Measurements from ENCODE around the gene ADAT1.

ADAT1 gene, protein sequence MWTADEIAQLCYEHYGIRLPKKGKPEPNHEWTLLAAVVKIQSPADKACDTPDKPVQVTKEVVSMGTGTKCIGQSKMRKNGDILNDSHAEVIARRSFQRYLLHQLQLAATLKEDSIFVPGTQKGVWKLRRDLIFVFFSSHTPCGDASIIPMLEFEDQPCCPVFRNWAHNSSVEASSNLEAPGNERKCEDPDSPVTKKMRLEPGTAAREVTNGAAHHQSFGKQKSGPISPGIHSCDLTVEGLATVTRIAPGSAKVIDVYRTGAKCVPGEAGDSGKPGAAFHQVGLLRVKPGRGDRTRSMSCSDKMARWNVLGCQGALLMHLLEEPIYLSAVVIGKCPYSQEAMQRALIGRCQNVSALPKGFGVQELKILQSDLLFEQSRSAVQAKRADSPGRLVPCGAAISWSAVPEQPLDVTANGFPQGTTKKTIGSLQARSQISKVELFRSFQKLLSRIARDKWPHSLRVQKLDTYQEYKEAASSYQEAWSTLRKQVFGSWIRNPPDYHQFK

GRCh38 chr16:75622761-75623605, at the start of gene ADAT1:
TSS of gene ADAT1 (minus strand) at chr16:75623281. CDS start at chr16:75620799, 2,482 bp downstream.
- DNase-seq (ENCODE audit: low spot score) = peak; percentile 97

- no peak for DNase-seq (ENCODE audit: low spot score)
These were observed 44.4 kb upstream of the ADAT1 start for GRCh38 chr16:75667503-75667902.

DNA sequence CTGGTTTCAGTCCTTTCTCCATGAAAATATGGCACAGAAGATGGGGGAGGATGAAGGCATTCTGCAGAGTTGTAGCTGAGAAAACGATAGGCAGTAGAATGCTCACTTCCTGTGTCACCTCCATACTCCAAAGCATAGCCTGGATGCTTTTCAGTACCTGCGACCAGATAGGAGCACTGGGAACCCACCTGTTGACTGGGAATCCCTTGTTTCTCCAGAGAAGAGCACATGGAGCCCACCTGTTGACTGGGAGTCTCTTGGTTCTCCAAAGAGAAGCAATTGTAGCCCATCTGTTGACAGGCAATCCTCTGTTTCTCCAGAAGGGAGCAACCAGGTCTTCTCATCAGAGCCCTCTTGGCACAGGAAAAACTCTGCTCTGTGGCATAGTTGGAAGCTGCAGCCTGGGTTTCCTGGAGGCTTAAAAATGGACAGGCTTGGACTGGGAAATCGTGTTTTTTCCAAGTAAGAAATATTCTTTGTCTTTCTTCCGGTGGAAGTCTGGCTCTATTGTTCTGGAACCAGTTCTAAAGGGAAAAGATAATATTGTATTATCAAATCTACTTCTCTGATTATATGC, 37.7 kb upstream of the ADAT1 start:
- no peak for DNase-seq (ENCODE audit: low spot score)

- DNase-seq (ENCODE audit: low spot score) = no peak
These were observed 37.2 kb upstream of the ADAT1 start for GRCh38 chr16:75660321-75660720.

- no peak for DNase-seq (ENCODE audit: low spot score)
These were observed 35.1 kb upstream of the ADAT1 start for GRCh38 chr16:75658175-75658574.

- DNase-seq (ENCODE audit: low spot score) = no peak
These were observed 30.8 kb upstream of the ADAT1 start for GRCh38 chr16:75653922-75654321.

DNA sequence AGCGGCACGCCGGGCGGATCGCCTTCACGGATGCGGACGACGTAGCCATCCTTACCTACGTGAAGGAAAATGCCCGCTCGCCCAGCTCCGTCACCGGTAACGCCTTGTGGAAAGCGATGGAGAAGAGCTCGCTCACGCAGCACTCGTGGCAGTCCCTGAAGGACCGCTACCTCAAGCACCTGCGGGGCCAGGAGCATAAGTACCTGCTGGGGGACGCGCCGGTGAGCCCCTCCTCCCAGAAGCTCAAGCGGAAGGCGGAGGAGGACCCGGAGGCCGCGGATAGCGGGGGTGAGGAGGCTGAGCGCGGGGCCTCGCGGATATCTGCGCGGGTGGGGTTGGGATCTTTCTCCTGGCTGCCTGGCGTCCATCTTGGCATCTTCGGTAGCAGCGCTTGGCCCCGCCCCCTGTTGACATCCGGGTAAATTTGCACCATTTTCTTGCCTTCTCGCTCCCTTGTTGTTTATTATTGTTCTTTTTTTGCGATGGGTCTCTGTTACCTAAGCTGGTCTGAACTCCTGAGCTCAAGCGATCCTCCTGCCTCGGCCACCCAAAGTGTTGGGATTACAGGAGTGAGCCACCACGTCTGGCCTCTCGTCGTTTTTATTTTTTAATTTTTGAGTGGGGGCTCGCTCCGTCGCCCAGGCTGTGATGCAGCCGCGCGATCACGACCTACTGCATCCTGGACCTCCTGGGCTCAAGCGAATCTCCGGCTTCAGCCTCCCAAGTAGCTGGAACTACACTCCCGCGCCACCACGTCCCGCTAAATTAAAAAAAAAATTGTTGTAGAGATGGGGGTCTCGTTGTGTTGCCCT, 25.4 kb upstream of the ADAT1 start:
- peak; percentile 70 for DNase-seq (ENCODE audit: low spot score)

GRCh38 chr16:75647492-75648264, 24.6 kb upstream of the ADAT1 start, which contains the start of the genes KARS1 and TERF2IP:
TSS of gene KARS1 (minus strand) at chr16:75647665. CDS start at chr16:75647639, 26 bp downstream.
TSS of gene TERF2IP (plus strand) at chr16:75647773. CDS start at chr16:75647883, 110 bp downstream.
- peak; percentile 93 for DNase-seq (ENCODE audit: low spot score)

DNA sequence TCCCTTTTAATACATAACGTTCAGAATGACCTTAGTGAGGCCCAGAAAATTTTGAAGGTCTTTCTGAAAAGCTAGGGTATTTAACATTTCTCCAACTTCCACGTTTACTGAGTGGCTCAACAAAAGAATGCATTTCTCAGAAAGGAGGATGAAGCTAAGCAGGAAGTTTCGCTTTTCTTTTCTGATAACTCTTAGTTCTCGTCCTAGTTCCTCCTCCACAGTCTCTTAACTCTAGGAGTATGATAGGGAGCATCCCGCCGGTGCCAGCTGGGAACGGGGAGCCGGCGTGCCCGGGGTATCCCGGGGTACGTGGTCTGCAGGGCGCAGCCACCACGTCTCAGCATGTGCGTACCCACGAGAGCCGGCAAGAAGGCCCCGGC, 24.0 kb upstream of the ADAT1 start:
- no peak for DNase-seq (ENCODE audit: low spot score)

- DNase-seq (ENCODE audit: low spot score) = no peak
These were observed 21.3 kb upstream of the ADAT1 start for GRCh38 chr16:75644240-75645012.

- no peak for DNase-seq (ENCODE audit: low spot score)
These were observed 17.5 kb upstream of the ADAT1 start for GRCh38 chr16:75640598-75640997.

- DNase-seq (ENCODE audit: low spot score) = no peak
These were observed 12.0 kb upstream of the ADAT1 start for GRCh38 chr16:75635036-75635435.

- no peak for DNase-seq (ENCODE audit: low spot score)
These were observed 9.8 kb upstream of the ADAT1 start for GRCh38 chr16:75632857-75633256.

DNA sequence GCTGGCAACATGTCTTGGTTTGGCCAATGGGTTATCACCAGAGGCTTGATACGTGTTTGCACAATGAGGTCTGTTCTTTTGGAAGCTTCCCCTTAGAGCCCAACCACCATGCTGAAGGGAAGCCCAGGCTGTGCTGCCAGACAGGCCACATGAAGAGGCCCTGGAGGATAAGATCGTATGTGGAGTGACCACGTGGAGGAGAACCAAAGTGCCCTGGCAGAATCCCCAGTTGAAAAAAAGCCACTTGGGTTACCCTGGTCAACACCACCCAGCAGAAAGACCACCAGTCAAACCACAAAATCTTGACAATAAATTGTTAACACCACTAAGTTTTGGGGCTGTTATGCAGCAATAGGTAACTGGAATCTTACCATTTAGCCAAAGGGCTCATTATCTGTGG, 7.0 kb upstream of the ADAT1 start:
- no peak for DNase-seq (ENCODE audit: low spot score)

GRCh38 chr16:75629132-75629531, 6.1 kb upstream of the ADAT1 start:
- no peak for DNase-seq (ENCODE audit: low spot score)

- no peak for DNase-seq (ENCODE audit: low spot score)
These were observed 5.3 kb upstream of the ADAT1 start for GRCh38 chr16:75628351-75628750.

DNA sequence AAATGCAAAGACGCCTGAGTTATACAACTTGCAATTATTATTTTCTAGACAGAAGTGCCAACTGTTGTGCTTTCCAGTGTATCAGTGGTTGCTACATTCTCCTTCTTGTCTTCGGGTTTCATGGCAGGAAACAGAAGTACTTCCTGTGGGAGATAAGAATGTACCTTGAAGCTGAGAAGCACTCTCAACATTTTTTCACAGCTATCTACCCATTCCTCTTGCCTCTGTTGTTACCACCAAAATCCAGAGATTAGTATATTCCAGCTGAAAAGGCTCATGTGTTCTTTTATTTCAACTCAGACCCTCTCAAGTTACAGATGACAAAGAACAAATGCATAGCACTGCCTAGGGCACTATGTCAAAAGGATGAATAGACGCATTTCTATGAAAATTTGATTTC, 4.8 kb upstream of the ADAT1 start:
- no peak for DNase-seq (ENCODE audit: low spot score)

DNA sequence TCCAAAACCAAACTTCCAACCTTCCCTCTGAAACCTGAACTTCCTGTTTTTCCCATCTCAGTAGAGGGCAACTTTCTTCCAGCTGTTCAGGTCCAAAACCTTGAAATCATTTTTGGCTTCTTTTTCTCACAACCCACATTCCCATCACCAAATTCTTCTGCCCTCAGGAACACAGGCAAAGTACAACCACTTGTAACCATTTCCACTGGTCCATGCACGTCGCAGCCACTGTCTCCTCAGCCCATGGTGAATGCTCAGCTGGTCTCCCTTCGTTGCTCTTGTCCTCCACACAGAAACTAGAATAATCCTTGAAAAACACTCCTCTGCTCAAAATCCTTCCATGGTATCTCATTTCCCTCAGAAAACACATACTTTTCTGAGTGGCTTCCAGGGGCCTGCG, 3.7 kb upstream of the ADAT1 start:
- no peak for DNase-seq (ENCODE audit: low spot score)

DNA sequence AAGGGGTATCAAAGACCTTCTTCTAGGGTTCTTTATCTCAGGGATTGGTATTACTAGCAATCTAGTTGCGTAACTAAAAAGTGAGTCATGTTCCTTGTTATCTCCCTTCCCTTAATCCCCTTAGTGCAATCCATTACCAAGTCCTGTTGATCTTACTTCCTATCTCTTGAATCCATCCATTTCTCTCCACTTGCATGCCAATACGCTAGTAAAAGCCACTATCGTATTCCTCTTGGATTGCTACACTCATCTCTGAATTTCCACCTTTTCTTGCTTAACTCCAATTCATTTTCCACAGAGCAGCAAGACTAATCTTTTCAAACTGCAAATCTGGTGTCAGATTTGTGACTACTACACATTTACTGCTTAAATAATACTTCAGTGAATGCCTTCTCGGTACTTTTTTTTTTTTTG, 1.8 kb upstream of the ADAT1 start:
- no peak for DNase-seq (ENCODE audit: low spot score)

DNA sequence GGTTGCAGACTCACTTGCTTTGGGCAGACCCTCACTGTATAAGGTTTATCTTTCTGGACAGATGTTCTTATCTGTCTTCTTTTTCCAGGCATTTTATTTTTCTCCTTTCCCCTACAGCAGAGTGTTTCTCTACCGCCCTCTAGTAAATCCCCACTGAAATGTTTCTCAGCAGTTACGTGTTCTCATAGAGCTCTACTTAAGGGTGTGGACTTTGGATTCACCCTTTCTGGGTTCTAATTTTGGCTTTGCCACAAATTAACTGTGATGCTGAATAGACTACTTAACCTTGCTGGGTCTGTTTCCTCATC, 2.0 kb downstream of the ADAT1 start:
- DNase-seq (ENCODE audit: low spot score) = no peak
